GM18526 (cell line): Measurements from ENCODE around the gene LAPTM5.

ENCODE experiments used
- POLR2A ChIP-seq: IDR thresholded peaks from 3 replicates; pipeline ENCODE4 v1.6.1; 2011; ENCODE audit not compliant: insufficient read length; ENCODE audit errors: extremely low read depth

The LAPTM5 gene

DNA sequence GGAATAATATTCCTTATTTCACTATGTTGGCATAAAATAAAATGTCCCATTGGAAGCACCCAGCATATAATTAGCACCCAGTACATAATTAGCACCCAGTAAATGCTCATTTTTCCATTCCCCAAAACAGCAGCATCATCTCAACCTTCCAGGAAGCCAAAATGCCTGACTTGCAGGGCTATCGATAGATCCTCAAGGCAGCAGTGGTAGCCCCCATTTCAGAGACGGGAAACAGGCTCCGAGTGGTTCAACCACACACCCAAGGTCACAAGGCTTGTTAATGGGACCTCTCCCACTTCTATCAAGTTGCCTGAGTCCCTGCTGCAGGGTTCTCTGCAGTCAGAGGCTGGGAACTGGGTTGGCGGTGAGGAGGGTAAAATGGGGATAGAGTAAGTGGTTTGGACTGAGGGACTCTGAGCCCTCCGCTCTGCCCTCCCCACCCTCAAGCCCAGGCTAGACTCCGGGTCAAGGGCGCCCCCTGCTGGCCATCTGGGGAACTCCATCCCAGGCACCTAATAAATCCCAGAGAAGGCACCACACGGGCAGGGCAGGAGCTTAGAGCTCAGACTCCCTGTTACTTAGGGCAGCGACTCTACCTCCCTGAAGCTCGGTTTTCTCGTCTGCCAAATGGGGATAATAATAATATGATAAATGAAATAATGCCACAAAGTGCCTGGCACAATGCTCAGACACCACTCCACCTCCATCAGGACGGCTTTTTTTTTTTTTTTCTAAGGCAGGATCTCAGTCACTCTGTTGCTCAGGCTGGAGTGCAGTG is 21.9 kb upstream of the LAPTM5 start:
- no peak for TF ChIP-seq POLR2A

- TF ChIP-seq POLR2A = no peak
These were observed 21.4 kb upstream of the LAPTM5 start for GRCh38 chr1:30778979-30779293.

- no peak for TF ChIP-seq POLR2A
These were observed 20.8 kb upstream of the LAPTM5 start for GRCh38 chr1:30778154-30778978.

GRCh38 chr1:30777904-30778153 is 20.3 kb upstream of the LAPTM5 start:
- TF ChIP-seq POLR2A = no peak

GRCh38 chr1:30777060-30777903 is 19.7 kb upstream of the LAPTM5 start:
- no peak for TF ChIP-seq POLR2A

DNA sequence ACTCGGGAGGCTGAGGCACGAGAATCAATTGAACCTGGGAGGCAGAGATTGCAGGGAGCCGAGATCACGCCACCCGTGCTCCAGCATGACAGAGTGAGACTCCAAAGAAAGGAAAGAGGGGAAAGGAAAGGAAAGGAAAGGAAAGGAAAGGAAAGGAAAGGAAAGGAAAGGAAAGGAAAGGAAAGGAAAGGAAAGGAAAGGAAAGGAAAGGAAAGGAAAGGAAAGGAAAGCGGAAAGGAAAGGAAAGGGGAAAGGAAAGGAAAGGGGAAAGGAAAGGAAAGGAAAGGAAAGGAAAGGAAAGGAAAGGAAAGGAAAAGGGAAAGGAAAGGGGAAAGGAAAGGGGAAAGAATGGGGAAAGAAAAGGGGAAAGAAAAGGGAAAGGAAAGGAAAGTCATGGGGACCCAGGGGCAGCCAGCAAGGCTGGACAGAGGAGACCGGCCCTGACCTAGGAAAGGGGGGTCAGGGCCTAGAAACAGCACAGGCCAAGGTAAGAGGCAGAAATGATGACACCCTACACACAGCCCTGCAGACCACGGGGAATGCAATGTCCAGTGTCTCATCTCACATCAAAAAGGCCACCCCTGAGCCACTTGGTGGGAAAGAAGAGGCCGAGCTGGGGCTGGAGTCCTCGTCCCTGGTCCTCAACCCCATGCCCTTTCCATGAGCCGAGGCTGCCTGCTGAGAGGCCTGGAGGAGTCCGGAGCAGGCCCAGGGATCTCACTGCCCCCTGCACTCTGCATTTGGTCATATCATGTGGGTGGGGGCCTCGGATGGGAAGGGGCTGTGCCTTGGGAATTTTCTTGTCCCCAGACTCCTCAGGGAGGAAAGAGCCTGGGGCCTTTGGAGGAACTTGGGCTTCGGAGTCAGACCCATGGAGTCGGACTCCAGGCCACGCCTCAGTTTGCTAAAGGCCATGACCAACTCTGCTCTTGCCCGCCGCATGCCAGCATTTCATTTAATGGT is 18.8 kb upstream of the LAPTM5 start:
- TF ChIP-seq POLR2A = no peak

DNA sequence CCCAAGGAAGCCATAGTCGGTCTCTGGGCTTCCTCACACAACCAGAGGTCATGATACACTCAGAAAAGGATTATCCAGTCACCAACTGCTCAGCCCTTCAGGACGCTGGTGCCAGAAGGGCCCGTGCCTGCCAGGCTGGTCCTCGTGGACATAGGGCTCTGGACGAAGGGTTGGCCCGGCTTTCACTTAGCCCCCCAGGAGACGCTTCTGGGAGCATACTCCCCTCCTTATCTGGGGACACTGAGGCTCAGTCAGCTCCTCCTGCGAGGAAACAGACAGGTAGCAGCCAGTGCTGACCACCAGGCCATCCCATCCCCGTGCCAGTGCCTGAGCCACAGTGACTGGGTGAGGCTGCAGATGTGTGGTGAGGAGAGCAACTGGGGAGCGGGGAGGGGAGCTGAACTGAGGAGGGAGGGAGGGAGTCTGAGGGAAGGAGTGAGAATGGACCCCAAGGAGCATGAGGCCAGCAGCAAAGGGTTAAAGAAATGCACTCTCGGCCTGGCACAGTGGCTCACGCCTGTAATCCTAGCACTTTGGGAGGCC is 17.9 kb upstream of the LAPTM5 start:
- TF ChIP-seq POLR2A = no peak

- no peak for TF ChIP-seq POLR2A
These were observed 17.2 kb upstream of the LAPTM5 start for GRCh38 chr1:30774550-30775432.

- no peak for TF ChIP-seq POLR2A
These were observed 16.3 kb upstream of the LAPTM5 start for GRCh38 chr1:30773722-30774358.

DNA sequence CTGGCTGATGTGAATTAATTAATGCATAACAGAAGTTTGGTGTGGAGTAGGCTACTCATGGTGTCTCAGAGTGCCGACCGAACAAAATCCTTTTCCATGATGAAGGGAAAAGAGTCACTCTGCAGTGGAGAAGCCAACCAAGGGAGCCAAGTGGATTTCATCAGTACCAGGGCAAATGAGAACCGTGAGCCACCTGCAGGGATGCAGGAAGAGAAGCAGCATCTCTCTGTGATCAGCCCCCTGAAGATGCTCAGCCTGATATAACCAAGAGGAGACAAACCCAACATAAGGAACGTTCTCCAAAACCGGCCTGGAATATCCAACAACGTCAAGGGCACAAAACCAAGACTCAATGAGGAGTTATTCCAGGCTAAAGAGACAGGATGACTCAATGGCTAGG is 13.4 kb upstream of the LAPTM5 start:
- no peak for TF ChIP-seq POLR2A

GRCh38 chr1:30770150-30770549 is 12.6 kb upstream of the LAPTM5 start:
- TF ChIP-seq POLR2A = no peak

DNA sequence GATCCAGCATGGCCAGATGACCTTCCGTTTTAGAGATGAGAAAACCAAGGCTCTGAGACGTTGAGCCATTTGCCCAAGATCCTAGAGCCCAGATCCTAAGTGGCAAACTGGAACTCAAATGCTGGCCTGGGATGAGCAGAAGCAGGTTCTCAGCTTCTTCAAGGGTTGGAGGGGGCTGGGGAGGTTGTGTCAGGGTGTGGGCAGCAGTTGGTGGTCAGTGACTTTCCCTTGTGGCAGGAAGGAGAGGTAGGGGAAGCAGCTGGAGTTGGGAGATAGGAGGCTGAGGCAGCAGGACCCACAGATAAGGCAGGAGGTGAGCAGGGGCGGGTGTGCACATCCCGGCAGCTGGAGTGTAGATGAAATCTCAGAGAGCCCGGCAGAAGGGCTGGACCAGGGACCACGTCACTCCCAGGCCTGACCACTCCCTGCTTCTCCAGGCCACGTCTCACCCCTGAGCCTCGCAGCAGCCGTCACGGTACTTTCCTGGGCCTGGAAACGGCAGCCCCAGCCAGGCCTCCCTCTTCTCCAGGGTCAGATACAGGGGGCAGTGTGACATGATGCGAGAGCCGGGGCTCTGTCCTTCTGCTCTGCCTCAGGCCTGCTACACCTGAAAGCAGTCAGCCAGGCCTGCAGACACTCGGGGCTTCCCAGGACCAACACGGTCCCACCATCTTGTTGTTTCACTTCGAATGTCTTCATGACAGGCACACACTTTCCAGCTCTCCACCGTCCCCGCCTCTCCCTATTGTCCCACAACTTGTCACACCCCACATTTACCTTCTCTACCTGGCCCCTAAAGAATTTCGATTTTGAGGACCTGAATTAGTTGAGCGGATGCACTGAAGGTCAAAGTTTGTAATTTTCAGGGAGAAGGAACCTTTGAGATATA is 11.5 kb upstream of the LAPTM5 start:
- TF ChIP-seq POLR2A = peak; percentile 18
